Neural progenitor cell (in vitro differentiated cells): ENCODE results near the gene ADAM10. TPM values are rescaled to one million over a fixed set of nuclear protein-coding genes. Genes with fewer than 3 reads are reported as not detected.

ENCODE experiments used
- DNase-seq: peaks from one replicate; pipeline ENCODE4 v3.0.0-alpha.2; 2016; ENCODE audit warnings: low spot score
- H2AFZ ChIP-seq: fragments of 200-600 bp; sonication (generic); replicated peaks from 2 replicates; pipeline ENCODE4 v1.6.1; 2016; ENCODE audit warnings: antibody characterized with exemption
- H3F3A ChIP-seq: fragments of 200-600 bp; sonication (generic); 2 replicates; pipeline ENCODE4 v1.6.1; 2016; ENCODE audit warnings: antibody characterized with exemption, low read depth
- H3K27ac ChIP-seq: fragments of 200-600 bp; sonication (generic); 2 replicates; pipeline ENCODE4 v1.5.1; 2016; ENCODE audit warnings: mild to moderate bottlenecking
- H3K27me3 ChIP-seq: fragments of 200-600 bp; sonication (generic); 2 replicates; pipeline ENCODE4 v1.6.1; 2016; ENCODE audit warnings: mild to moderate bottlenecking, moderate library complexity
- H3K36me3 ChIP-seq: fragments of 200-600 bp; sonication (generic); 2 replicates; pipeline ENCODE4 v1.5.1; 2016
- H3K4me1 ChIP-seq: fragments of 200-600 bp; sonication (generic); 2 replicates; pipeline ENCODE4 v1.6.1; 2016; ENCODE audit warnings: mixed run types
- H3K4me2 ChIP-seq: fragments of 200-600 bp; sonication (generic); 2 replicates; pipeline ENCODE4 v1.6.1; 2016
- H3K4me3 ChIP-seq: fragments of 200-600 bp; sonication (generic); 2 replicates; pipeline ENCODE4 v1.5.1; 2016
- H3K79me2 ChIP-seq: fragments of 200-600 bp; sonication (generic); 2 replicates; pipeline ENCODE4 v1.6.1; 2016; ENCODE audit warnings: low read depth
- H3K9ac ChIP-seq: fragments of 200-600 bp; sonication (generic); 2 replicates; pipeline ENCODE4 v1.6.1; 2016
- H3K9me3 ChIP-seq: fragments of 200-600 bp; sonication (generic); 2 replicates; pipeline ENCODE4 v1.5.1; 2016; ENCODE audit warnings: low read depth
- H4K20me1 ChIP-seq: fragments of 200-600 bp; sonication (generic); 2 replicates; pipeline ENCODE4 v1.6.1; 2016; ENCODE audit warnings: low read depth
- H3K27ac Mint-ChIP-seq: 3 replicates; pipeline ENCODE4 v1.8.0; 2021; ENCODE audit warnings: mixed read lengths
- H3K27me3 Mint-ChIP-seq: 2 replicates; pipeline ENCODE4 v1.8.0; 2022; ENCODE audit warnings: low read depth, mild to moderate bottlenecking, inconsistent platforms, moderate library complexity, mixed read lengths; ENCODE audit not compliant: insufficient read depth
- H3K36me3 Mint-ChIP-seq: 3 replicates; pipeline ENCODE4 v1.8.0; 2021; ENCODE audit warnings: mixed read lengths
- H3K4me1 Mint-ChIP-seq: 3 replicates; pipeline ENCODE4 v1.8.0; 2021; ENCODE audit warnings: mixed read lengths
- H3K4me3 Mint-ChIP-seq: 3 replicates; pipeline ENCODE4 v1.8.0; 2021; ENCODE audit warnings: mild to moderate bottlenecking, moderate library complexity, mixed read lengths
- H3K9me3 Mint-ChIP-seq: 3 replicates; pipeline ENCODE4 v1.8.0; 2020; ENCODE audit warnings: mixed read lengths
- EZH2 ChIP-seq: fragments of 200-600 bp; sonication (generic); IDR thresholded peaks from 2 replicates; pipeline ENCODE4 v1.6.1; 2017; ENCODE audit warnings: antibody characterized with exemption, mild to moderate bottlenecking, moderate library complexity
- EZH2phosphoT487 ChIP-seq: fragments of 200-600 bp; sonication (generic); IDR thresholded peaks from 2 replicates; pipeline ENCODE4 v1.6.1; 2017; ENCODE audit warnings: antibody characterized with exemption
- total RNA-seq: library from RNA; depleted of rRNA; stranded (reverse); fragments of >200 nt; gene quantifications from 2 replicates; pipeline ENCODE4 v1.2.3, GENCODE V29; 2015; ENCODE audit warnings: low replicate concordance
- TF ChIP-seq, protein P1 (sequence below): fragments of 200-600 bp; sonication (generic); IDR thresholded peaks from 2 replicates; pipeline ENCODE4 v1.5.1; 2017; ENCODE audit warnings: antibody characterized with exemption, mild to moderate bottlenecking

ADAM10 gene
- total RNA-seq, 1 donor from 2014 or later, result 153 TPM

DNA sequence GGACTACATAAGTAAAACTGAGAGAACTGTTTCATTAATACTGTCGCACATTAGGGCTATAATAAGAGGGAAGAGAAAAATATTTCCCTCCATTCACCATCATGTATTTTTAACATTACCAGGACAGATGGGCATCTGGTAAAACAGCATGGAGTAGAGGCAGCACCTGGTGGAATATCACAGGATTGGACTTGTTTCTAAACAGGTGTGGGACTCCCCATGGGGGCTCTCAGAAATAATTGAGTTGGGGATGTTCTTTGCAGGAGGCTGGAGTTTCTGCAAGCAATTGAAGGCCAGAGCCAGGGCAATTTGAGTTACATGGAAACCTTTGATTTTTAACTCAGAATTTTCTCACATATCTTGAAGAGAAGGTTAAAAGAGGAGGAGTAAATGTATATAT lies 13.2 kb upstream of the ADAM10 start:
- Mint-ChIP-seq H3K4me1 (no peaks in the 10 kb centered on the region), H3K9me3 (peaks cover 11% of the 10 kb centered on the region), H3K36me3 (no peaks in the 10 kb centered on the region), H3K4me3 (no peak overlapping the region), H3K27ac (no peak overlapping the region), H3K27me3 (no peaks in the 10 kb centered on the region)
- H3F3A ChIP-seq, result no peaks in the 10 kb centered on the region
- H3K27me3 ChIP-seq, result no peaks in the 10 kb centered on the region
- TF ChIP-seq EZH2phosphoT487 (no peak), EZH2 (no peak)
- TF ChIP-seq, protein P1, sequence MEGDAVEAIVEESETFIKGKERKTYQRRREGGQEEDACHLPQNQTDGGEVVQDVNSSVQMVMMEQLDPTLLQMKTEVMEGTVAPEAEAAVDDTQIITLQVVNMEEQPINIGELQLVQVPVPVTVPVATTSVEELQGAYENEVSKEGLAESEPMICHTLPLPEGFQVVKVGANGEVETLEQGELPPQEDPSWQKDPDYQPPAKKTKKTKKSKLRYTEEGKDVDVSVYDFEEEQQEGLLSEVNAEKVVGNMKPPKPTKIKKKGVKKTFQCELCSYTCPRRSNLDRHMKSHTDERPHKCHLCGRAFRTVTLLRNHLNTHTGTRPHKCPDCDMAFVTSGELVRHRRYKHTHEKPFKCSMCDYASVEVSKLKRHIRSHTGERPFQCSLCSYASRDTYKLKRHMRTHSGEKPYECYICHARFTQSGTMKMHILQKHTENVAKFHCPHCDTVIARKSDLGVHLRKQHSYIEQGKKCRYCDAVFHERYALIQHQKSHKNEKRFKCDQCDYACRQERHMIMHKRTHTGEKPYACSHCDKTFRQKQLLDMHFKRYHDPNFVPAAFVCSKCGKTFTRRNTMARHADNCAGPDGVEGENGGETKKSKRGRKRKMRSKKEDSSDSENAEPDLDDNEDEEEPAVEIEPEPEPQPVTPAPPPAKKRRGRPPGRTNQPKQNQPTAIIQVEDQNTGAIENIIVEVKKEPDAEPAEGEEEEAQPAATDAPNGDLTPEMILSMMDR, result no peak
- no peak for DNase-seq
- H3K4me1 ChIP-seq, result no peaks in the 10 kb centered on the region
- no peaks in the 10 kb centered on the region for H3K36me3 ChIP-seq
- no peak overlapping the region for H3K4me3 ChIP-seq
- no peak overlapping the region for H3K27ac ChIP-seq
- no peak overlapping the region for H3K9ac ChIP-seq
- no peak overlapping the region for H3K4me2 ChIP-seq
- no peaks in the 10 kb centered on the region for H3K9me3 ChIP-seq
- no peaks in the 10 kb centered on the region for H3K79me2 ChIP-seq
- H4K20me1 ChIP-seq, result no peaks in the 10 kb centered on the region
- no peak overlapping the region for H2AFZ ChIP-seq

DNA sequence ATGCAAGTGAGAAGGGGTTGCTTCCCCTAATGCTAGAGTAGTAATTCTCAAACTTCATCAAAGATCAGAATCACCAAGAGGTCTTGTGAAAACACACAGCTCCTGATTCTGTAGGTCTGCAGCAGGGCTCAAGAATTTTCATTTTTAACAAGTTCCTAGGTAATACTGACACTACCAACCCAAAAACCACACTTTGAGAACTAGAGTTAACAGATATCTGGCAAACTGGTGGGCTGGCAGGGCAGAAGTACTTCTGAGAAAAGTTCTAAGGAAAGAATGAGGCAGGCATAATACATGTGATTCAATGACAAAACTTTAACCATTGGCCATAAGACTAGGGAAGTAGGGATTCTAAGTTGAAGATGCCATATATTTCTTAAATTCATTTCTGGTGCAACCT lies 12.8 kb upstream of the ADAM10 start:
- Histone ChIP-seq H2AFZ (no peak overlapping the region), H3K4me3 (no peak overlapping the region), H4K20me1 (no peaks in the 10 kb centered on the region), H3K27me3 (no peaks in the 10 kb centered on the region), H3K27ac (no peak overlapping the region), H3K4me2 (no peak overlapping the region), H3K9me3 (no peaks in the 10 kb centered on the region), H3K79me2 (no peaks in the 10 kb centered on the region), H3F3A (no peaks in the 10 kb centered on the region), H3K9ac (no peak overlapping the region), H3K4me1 (no peaks in the 10 kb centered on the region), H3K36me3 (no peaks in the 10 kb centered on the region)
- Mint-ChIP-seq H3K4me1 (no peaks in the 10 kb centered on the region), H3K27me3 (no peaks in the 10 kb centered on the region), H3K9me3 (peaks cover 11% of the 10 kb centered on the region), H3K27ac (no peak overlapping the region), H3K36me3 (no peaks in the 10 kb centered on the region), H3K4me3 (no peak overlapping the region)
- DNase-seq, result no peak
- TF ChIP-seq EZH2 (no peak), EZH2phosphoT487 (no peak)
- TF ChIP-seq, protein P1, result no peak

DNA sequence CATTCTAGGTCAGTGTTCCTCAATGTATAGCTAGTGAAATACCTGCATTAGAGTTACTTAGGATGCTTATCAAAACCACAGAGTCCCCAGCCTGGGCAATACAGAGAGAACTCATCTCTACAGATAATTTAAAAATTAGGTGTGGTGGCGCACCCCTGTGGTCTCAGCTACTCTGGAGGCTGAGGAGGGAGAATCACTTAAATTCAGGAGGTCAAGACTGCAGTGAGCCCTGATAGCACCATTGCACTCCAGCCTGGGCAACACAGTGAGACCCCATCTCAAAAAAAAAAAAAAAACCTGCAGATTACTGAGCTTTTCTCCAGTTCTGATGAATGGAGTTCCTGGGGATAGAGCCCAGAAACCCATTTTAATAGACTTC lies 11.5 kb upstream of the ADAM10 start:
- Mint-ChIP-seq H3K27ac (no peak overlapping the region), H3K4me3 (no peak overlapping the region), H3K36me3 (no peaks in the 10 kb centered on the region), H3K4me1 (no peaks in the 10 kb centered on the region), H3K27me3 (no peaks in the 10 kb centered on the region), H3K9me3 (peaks cover 11% of the 10 kb centered on the region)
- no peaks in the 10 kb centered on the region for H3K36me3 ChIP-seq
- no peak overlapping the region for H2AFZ ChIP-seq
- TF ChIP-seq EZH2phosphoT487, result no peak
- TF ChIP-seq EZH2, result no peak
- TF ChIP-seq, protein P1, result no peak
- no peak overlapping the region for H3K27ac ChIP-seq
- DNase-seq, result no peak
- H3K4me2 ChIP-seq, result no peak overlapping the region
- H3K79me2 ChIP-seq, result no peaks in the 10 kb centered on the region
- no peak overlapping the region for H3K9ac ChIP-seq
- no peaks in the 10 kb centered on the region for H3K27me3 ChIP-seq
- no peaks in the 10 kb centered on the region for H3K4me1 ChIP-seq
- H3F3A ChIP-seq, result no peaks in the 10 kb centered on the region
- no peaks in the 10 kb centered on the region for H4K20me1 ChIP-seq
- H3K4me3 ChIP-seq, result no peak overlapping the region
- H3K9me3 ChIP-seq, result no peaks in the 10 kb centered on the region
